Heart right ventricle (tissue), 16 donors: ENCODE results near the gene SRP9. TPM values are rescaled to one million over a fixed set of nuclear protein-coding genes. Genes with fewer than 3 reads are reported as not detected.

Source experiments
- ATAC-seq, 8 donors: fragments of 200-7000 bp; cut with Tn5 transposase; one replicate each; pipeline ENCODE4 v1.9.1; 2020; ENCODE audit warnings: mild to moderate bottlenecking in 8 of 8, moderate library complexity in 8 of 8, moderate number of reproducible peaks in 1 of 8
- DNase-seq, 2 donors: peaks; one replicate each; pipeline ENCODE4 v3.0.0-alpha.2; 2020
- H3K27ac ChIP-seq, 10 donors: fragments of 200-600 bp; sonication (generic) in 2 of 10; one replicate each; pipeline versions ENCODE4 v1.5.0 to v1.8.0; 2020 to 2022; ENCODE audit warnings: mild to moderate bottlenecking in 3 of 10
- H3K27me3 ChIP-seq, 7 donors: fragments of 200-600 bp; one replicate each; pipeline ENCODE4 v1.8.0; 2021 to 2022; ENCODE audit warnings: mild to moderate bottlenecking in 2 of 7
- H3K36me3 ChIP-seq, 9 donors: fragments of 200-600 bp; sonication (generic) in 1 of 9; one replicate each; pipeline versions ENCODE4 v1.5.0 to v1.8.0; 2020 to 2022; ENCODE audit warnings: mild to moderate bottlenecking in 2 of 9
- H3K4me1 ChIP-seq, 9 donors: fragments of 200-600 bp; sonication (generic) in 1 of 9; one replicate each; pipeline versions ENCODE4 v1.5.0 to v1.8.0; 2020 to 2022; ENCODE audit warnings: mild to moderate bottlenecking in 4 of 9
- H3K4me3 ChIP-seq, 10 donors: fragments of 200-600 bp; sonication (generic) in 2 of 10; one replicate each; pipeline versions ENCODE4 v1.5.0 to v1.8.0; 2020 to 2022; ENCODE audit warnings: mild to moderate bottlenecking in 7 of 10, moderate library complexity in 2 of 10
- H3K9me3 ChIP-seq, 11 donors: fragments of 200-600 bp in 10 of 11; sonication (generic) in 2 of 11; one replicate each; pipeline versions ENCODE4 v1.5.0 to v1.8.0; 2013 to 2022; ENCODE audit warnings: mild to moderate bottlenecking in 2 of 11, control low read depth in 1 of 11, moderate library complexity in 1 of 11
- WGBS, 2 donors: extraction: QIAGEN DNeasy Blood & Tissue Kit; methylation state at CpG; one replicate each; pipeline ENCODE4 v1.1.7; 2013; ENCODE audit warnings: inconsistent platforms in 1 of 2; 5-methylcytosine and 5-hydroxymethylcytosine counted together
- intact Hi-C, 10 donors: fragments of 100-400 bp; cut with DNase I; formaldehyde crosslinking; loops; one replicate each; pipeline versions ENCODE4 v1.11.1 to v1.14.2; 2022
- polyA plus RNA-seq, 2 donors: library from polyadenylated mRNA; stranded (reverse); fragments of 200-250 nt; gene quantifications; one replicate each; pipeline ENCODE4 v1.2.3, GENCODE V29; 2013
- total RNA-seq, 10 donors: library from RNA; stranded (reverse); fragmentation: NEBNext Ultra II Directional in 3 of 10; extraction: Animal tissue kit (Norgen Biotek cat#: 25700) in 3 of 10; gene quantifications; one replicate each; pipeline versions ENCODE4 v1.2.1 to v1.2.4, GENCODE V29; 2021 to 2023
- TF ChIP-seq, protein P1 (sequence below), 9 donors: fragments of 200-600 bp; sonication (generic) in 2 of 9; IDR thresholded peaks; one replicate each; pipeline versions ENCODE4 v1.5.0 to v1.8.0; 2021 to 2022; ENCODE audit warnings: antibody characterized with exemption in 9 of 9, mild to moderate bottlenecking in 5 of 9, moderate library complexity in 1 of 9
- donor health status: Arrhythmogenic right ventricular cardiomyopathy.
- donor health status: ischemic (EF 13 %, LVEDD 7.1; RV severe dilation, severe dysfunction).
- donor health status: healthy with polysubstance abuse.
- donor health status: DM: no; HTN: yes; CAD: no.
- donor health status: DM: no; HTN: no; CAD: no.
- donor health status: ischemic (EF 25% LVEDD 6.9; RV normal size, moderate dysfunction).
- donor health status: ischemic (EF 25% LVEDD 5.7; RV mildly dilated, moderate dysfunction).
- donor health status: healthy.
- donor health status: DM: yes; HTN: yes; CAD: no.
- donor health status: Ischemic cardiomyopathy.
- donor health status: ischemic (EF 35%, LVEDD 5.7; RV mildly dilated, moderate dysfunction).
- donor health status: nonischemic (EF 11% LVEDD 7.7; RV severe dilation, severe dysfunction).
- donor health status: DM: yes; HTN: yes; CAD: no.
- donor health status: PGD.
- donor health status: ischemic (EF 29% LVEDD 5.4; RV normal size, mild dysfunction).
- donor health status: nonischemic (EF 23%, LVEDD 6.1; RV moderate dilation, normal function).

SRP9 gene
- total and polyA plus RNA-seq, 12 donors, result 121 to 199 (median 173) TPM

DNA sequence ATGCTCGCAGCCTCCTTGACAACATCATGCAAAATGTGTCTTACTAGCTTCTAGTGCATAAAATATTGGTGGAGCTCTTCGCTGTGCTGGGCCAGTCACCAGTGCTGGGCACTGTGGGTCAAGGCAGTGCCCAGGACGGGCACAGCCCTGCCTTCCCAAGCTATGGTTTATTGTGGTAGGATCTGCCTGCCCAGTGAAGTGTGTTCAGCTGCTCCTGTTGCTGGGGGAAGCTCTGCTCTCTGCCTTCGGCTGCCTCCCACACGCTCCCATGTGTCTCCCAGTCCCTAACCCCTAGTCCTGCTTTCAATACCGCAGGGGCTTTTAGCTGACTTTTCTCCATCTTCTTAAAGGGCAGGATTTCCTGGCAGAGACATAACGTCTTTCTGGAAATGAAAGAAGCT lies 48.0 kb downstream of the SRP9 start:
- ATAC-seq (peak in 7 of 8 donors; percentile 31 to 57 (median 47)), DNase-seq (no peak)
- H3K27ac ChIP-seq, result peak overlapping the region in 4 of 10 donors; percentile 25 to 59 (median 40)
- no peaks in the 10 kb centered on the region for H3K9me3 ChIP-seq
- peaks cover 0 to 46% (median 4%) of the 10 kb centered on the region in 9 donors for H3K36me3 ChIP-seq
- intact Hi-C loops, result no loop called here
- TF ChIP-seq, protein P1, sequence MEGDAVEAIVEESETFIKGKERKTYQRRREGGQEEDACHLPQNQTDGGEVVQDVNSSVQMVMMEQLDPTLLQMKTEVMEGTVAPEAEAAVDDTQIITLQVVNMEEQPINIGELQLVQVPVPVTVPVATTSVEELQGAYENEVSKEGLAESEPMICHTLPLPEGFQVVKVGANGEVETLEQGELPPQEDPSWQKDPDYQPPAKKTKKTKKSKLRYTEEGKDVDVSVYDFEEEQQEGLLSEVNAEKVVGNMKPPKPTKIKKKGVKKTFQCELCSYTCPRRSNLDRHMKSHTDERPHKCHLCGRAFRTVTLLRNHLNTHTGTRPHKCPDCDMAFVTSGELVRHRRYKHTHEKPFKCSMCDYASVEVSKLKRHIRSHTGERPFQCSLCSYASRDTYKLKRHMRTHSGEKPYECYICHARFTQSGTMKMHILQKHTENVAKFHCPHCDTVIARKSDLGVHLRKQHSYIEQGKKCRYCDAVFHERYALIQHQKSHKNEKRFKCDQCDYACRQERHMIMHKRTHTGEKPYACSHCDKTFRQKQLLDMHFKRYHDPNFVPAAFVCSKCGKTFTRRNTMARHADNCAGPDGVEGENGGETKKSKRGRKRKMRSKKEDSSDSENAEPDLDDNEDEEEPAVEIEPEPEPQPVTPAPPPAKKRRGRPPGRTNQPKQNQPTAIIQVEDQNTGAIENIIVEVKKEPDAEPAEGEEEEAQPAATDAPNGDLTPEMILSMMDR (IDR thresholded peaks at IDR 0.05), result no peak
- no peaks in the 10 kb centered on the region for H3K27me3 ChIP-seq
- peak overlapping the region in 1 of 10 donors; percentile 2 for H3K4me3 ChIP-seq
- WGBS, 2 donors, result 48 to 58% methylated on average over 7 of the region's 7 CpGs
- peaks cover 8 to 52% (median 46%) of the 10 kb centered on the region in 9 donors for H3K4me1 ChIP-seq

DNA sequence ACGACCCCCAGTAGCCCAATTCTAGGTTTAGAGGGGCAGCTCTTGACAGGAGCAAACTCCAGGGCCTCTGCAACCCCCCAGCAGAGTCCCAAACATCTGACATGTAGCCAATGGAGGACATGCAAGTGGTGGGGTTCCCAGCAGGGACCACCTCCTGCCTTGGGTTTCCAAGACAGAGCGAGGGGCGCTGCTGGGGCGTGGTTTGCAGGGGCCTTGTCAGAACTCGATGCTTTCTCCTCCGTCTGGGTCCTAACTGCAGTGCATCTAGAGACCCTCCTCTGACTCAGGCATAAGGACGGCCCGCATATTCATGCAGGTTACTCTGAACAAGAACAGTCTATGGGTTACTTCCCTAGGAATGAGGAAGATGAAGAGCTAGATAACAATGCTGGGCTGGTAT lies 49.5 kb downstream of the SRP9 start:
- Histone ChIP-seq H3K27ac (peak overlapping the region in 1 of 10 donors; percentile 45), H3K27me3 (no peaks in the 10 kb centered on the region), H3K4me1 (peaks cover 8 to 52% (median 42%) of the 10 kb centered on the region in 9 donors), H3K9me3 (no peaks in the 10 kb centered on the region), H3K4me3 (no peak overlapping the region), H3K36me3 (peaks cover 0 to 49% (median 14%) of the 10 kb centered on the region in 9 donors)
- intact Hi-C loops, result no loop called here
- ATAC-seq (no peak), DNase-seq (no peak)
- TF ChIP-seq, protein P1 (IDR thresholded peaks at IDR 0.05), result no peak
- WGBS, 2 donors, result 76 to 80% methylated on average over 8 of the region's 8 CpGs

DNA sequence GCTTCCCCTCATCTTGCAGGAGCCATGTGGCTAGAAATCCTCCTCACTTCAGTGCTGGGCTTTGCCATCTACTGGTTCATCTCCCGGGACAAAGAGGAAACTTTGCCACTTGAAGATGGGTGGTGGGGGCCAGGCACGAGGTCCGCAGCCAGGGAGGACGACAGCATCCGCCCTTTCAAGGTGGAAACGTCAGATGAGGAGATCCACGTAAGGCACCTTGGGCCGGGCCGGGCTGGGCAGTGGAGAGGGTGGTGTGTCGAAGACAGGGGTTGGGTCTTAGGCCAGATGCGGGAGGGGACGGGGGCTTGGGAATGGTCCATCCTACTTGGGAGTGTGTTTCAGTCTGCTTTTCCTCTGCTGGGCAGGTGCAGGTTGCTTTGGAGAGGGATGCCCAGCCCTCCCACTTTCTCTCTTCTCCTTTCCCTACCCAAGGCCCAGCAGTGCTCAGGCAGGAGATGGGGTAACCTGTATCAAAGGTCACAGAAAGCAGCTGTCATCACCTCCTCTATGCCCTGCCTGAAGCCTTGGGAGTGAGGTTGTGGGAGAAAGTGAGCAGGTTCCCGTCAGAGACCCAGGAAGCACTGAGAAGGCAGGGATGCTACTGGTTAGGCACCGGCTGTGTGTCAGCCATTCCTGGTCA lies 51.2 kb downstream of the SRP9 start:
- no peaks in the 10 kb centered on the region for H3K27me3 ChIP-seq
- H3K4me3 ChIP-seq, result no peak overlapping the region
- peaks cover 0 to 51% (median 23%) of the 10 kb centered on the region in 9 donors for H3K36me3 ChIP-seq
- no peak for ATAC-seq
- no peak overlapping the region for H3K27ac ChIP-seq
- TF ChIP-seq, protein P1 (IDR thresholded peaks at IDR 0.05), result no peak
- peaks cover 8 to 43% (median 34%) of the 10 kb centered on the region in 9 donors for H3K4me1 ChIP-seq
- 93% methylated on average over 14 of the region's 14 CpGs for WGBS, 2 donors
- intact Hi-C loops, result no loop called here
- no peaks in the 10 kb centered on the region for H3K9me3 ChIP-seq
- no peak for DNase-seq

DNA sequence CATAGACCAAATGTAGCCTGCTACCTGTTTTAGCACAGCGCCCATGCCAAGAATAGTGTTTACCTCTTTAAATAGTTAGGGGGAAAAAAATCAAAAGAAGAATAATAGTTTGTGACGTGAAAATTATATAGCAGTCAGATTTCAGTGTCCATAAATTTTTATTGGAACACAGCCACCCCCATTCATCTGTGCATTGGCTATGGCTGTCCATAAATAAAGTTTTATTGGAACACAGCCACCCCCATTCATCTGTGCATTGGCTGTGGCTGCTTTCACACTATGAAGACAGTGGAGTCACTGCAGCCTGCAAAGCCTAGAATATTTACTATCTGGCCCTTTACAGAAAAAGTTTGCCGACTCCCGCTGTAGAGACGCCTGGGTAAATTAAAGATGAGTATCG lies 53.2 kb downstream of the SRP9 start:
- H3K27me3 ChIP-seq, result no peaks in the 10 kb centered on the region
- peaks cover 2 to 46% (median 31%) of the 10 kb centered on the region in 9 donors for H3K4me1 ChIP-seq
- no peak overlapping the region for H3K27ac ChIP-seq
- H3K9me3 ChIP-seq, result no peaks in the 10 kb centered on the region
- H3K4me3 ChIP-seq, result no peak overlapping the region
- intact Hi-C loops, result no loop called here
- DNase-seq (no peak), ATAC-seq (no peak)
- H3K36me3 ChIP-seq, result peaks cover 0 to 51% (median 23%) of the 10 kb centered on the region in 9 donors
- TF ChIP-seq, protein P1 (IDR thresholded peaks at IDR 0.05), result no peak
- 96 to 97% methylated on average over 6 of the region's 6 CpGs for WGBS, 2 donors
